Type B pancreatic cell (in vitro differentiated cells): ENCODE data around the gene MEDAG. TPM values are rescaled to one million over a fixed set of nuclear protein-coding genes. Genes with fewer than 3 reads are reported as not detected.

Experiments
- DNase-seq: peaks from one replicate; pipeline ENCODE4 v3.0.0; 2021; ENCODE audit warnings: mixed read lengths; ENCODE audit not compliant: unreplicated experiment; ENCODE audit errors: extremely low spot score
- H3K27ac Mint-ChIP-seq: 2 replicates; pipeline ENCODE4 v1.8.0; 2021; ENCODE audit warnings: mild to moderate bottlenecking, mixed read lengths
- H3K27me3 Mint-ChIP-seq: 2 replicates; pipeline ENCODE4 v1.8.0; 2021; ENCODE audit warnings: mixed read lengths
- H3K36me3 Mint-ChIP-seq: 2 replicates; pipeline ENCODE4 v1.8.0; 2021; ENCODE audit warnings: mixed read lengths
- H3K4me1 Mint-ChIP-seq: one replicate; pipeline ENCODE4 v1.8.0; 2021; ENCODE audit warnings: mixed read lengths; ENCODE audit not compliant: unreplicated experiment
- H3K4me3 Mint-ChIP-seq: 2 replicates; pipeline ENCODE4 v1.8.0; 2021; ENCODE audit warnings: mild to moderate bottlenecking, mixed read lengths
- H3K9me3 Mint-ChIP-seq: 2 replicates; pipeline ENCODE4 v1.8.0; 2021; ENCODE audit warnings: mixed read lengths
- total RNA-seq: library from RNA; stranded (reverse); gene quantifications from 2 replicates; pipeline ENCODE4 v1.2.1, GENCODE V29; 2021; ENCODE audit warnings: low replicate concordance
- TF ChIP-seq, protein P1 (sequence below): fragments of 200-600 bp; sonication (generic); conservative IDR thresholded peaks from 2 replicates; pipeline ENCODE4 v1.5.0; 2021; ENCODE audit warnings: antibody characterized with exemption, mild to moderate bottlenecking

Gene MEDAG
- total RNA-seq, 1 donor from 2014 or later: 0.36 TPM

DNA sequence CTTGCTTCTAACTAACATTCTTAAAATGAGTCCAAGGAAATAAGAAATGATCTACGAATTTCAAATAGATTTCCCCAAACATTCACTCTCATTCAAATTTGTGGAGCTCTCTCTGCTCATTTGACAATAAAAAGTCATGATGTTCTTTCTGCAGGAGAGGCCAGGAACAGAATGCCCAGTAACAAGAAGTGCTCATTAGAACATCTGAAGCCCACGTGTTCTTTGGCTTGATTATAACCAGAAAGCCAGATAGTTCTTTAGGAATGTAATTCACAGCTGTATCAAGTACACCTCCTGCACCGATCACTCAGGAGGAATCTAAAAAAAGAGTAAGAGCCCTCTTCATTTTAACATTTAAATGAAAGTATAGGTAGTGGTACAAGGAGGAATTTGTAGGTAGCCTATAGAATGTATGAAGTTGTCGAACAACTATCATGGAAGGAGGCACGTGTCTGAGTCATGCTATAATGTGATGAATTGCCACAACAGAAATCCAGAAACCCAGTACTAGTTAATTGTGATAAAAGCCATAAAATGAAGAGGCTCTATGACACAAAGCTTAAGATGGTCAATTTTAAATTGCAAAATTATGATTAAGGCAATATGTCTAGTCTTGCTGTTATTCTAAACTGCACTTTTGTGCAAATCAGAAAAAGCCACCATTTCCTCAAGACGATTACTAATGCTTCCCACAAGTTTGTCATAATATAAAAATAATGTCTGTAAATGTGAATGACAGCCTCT is 12.8 kb downstream of the MEDAG start:
- Mint-ChIP-seq H3K4me3 (no peak overlapping the region), H3K36me3 (no peaks in the 10 kb centered on the region), H3K9me3 (no peaks in the 10 kb centered on the region), H3K27ac (no peak overlapping the region), H3K27me3 (peaks cover 45% of the 10 kb centered on the region), H3K4me1 (peaks cover 32% of the 10 kb centered on the region)
- DNase-seq: no peak
- TF ChIP-seq, protein P1, sequence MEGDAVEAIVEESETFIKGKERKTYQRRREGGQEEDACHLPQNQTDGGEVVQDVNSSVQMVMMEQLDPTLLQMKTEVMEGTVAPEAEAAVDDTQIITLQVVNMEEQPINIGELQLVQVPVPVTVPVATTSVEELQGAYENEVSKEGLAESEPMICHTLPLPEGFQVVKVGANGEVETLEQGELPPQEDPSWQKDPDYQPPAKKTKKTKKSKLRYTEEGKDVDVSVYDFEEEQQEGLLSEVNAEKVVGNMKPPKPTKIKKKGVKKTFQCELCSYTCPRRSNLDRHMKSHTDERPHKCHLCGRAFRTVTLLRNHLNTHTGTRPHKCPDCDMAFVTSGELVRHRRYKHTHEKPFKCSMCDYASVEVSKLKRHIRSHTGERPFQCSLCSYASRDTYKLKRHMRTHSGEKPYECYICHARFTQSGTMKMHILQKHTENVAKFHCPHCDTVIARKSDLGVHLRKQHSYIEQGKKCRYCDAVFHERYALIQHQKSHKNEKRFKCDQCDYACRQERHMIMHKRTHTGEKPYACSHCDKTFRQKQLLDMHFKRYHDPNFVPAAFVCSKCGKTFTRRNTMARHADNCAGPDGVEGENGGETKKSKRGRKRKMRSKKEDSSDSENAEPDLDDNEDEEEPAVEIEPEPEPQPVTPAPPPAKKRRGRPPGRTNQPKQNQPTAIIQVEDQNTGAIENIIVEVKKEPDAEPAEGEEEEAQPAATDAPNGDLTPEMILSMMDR: no peak

DNA sequence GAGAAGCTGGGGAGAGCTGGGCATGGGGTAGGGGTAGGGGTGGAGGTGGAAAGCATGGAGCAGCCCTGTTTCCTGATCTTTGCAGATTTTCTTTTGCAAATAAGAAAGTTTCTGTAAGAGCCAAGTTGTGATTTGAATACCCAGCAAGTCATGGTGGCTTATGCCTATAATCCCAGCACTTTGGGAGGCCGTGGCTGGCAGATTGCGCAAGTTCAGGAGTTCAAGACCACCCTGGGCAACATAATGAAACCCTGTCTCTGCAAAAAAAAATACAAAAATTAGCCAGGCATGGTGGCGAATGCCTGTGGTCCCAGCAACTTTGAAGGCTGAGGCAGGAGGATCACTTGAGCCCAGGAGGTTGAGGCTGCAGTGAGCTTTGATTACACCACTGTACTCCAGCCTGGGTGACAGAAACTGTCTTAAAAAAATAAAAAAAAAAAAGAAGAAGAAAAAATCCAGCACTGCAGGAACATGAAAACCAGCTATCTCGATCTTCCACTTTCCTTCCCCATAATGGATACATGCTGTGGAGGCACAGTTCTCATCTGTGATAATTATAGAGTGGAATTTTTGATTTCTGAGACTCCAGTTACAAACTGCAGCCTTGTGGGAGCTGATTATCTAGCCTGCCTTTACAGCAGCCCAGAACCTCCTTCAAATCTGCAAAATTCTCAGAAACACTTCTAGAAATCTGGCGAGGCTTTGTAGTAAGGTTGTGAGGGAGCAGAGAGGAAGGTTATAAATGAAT is 14.3 kb downstream of the MEDAG start:
- Mint-ChIP-seq H3K27me3 (peaks cover 34% of the 10 kb centered on the region), H3K4me1 (peaks cover 27% of the 10 kb centered on the region), H3K36me3 (no peaks in the 10 kb centered on the region), H3K27ac (no peak overlapping the region), H3K4me3 (no peak overlapping the region), H3K9me3 (no peaks in the 10 kb centered on the region)
- TF ChIP-seq, protein P1: no peak
- DNase-seq: no peak

DNA sequence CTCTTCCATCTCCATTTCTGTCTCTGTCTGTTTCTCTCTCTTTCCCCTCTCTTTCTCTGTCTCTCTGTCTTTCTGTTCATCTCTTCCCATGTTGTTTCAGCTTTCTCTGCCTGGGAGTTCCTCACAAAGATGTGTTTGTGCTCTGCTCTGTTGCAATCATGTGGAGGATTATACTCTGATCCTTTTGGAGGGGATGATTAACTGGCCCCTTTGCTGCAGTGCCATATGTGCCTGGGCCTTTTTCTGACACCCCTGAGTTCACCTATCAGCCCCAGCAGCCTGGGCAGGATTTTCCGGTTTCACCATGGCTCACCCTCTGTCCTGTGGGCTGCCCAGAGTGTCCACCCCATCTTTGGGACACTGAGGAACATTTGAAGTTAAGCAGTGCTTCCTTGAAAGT is 17.3 kb downstream of the MEDAG start:
- peaks cover 18% of the 10 kb centered on the region for H3K4me1 Mint-ChIP-seq
- H3K36me3 Mint-ChIP-seq: no peaks in the 10 kb centered on the region
- no peak overlapping the region for H3K27ac Mint-ChIP-seq
- H3K9me3 Mint-ChIP-seq: peaks cover 3% of the 10 kb centered on the region
- TF ChIP-seq, protein P1: no peak
- no peak for DNase-seq
- H3K27me3 Mint-ChIP-seq: peaks cover 11% of the 10 kb centered on the region
- H3K4me3 Mint-ChIP-seq: no peak overlapping the region

DNA sequence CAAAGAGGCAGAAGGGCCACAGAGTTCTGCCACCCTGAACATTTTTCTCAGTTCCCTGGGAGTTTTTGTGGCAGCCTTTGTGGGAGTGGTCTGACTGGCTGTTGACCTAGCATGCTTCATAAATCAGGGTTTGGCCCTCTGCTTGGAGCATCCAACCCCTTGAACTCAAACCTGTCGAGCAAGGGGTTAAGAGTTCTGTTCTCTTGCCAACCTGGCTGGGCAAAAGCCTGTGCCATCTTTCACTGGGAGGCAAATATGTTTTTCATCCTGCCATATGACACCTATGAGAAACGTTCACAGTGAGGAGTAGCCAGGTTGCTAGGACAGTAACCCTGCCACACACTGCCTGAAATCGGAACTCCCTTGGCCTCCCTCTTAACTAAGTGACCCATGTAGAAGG is 18.6 kb downstream of the MEDAG start:
- TF ChIP-seq, protein P1: no peak
- Mint-ChIP-seq H3K4me3 (no peak overlapping the region), H3K36me3 (no peaks in the 10 kb centered on the region), H3K9me3 (peaks cover 3% of the 10 kb centered on the region), H3K27me3 (peaks cover 5% of the 10 kb centered on the region), H3K27ac (no peak overlapping the region), H3K4me1 (peaks cover 12% of the 10 kb centered on the region)
- DNase-seq: no peak

DNA sequence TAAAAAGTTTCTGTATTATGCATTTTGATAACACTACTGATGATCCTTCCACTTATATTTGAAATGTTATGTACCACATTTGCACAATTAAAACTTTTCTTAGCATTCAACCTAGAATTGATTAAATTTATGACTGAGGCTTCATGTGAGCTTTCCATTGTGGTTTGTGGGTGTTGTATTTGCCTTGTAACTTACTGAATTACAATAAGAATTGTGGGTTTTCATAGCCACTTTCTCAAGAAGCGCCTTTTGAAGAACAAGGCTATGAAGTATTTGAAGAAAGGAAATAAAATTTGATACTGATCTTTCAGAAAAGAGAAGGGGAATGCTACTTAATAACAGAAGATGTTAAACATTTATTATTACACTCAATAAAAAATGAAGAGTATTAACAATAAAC is 19.4 kb downstream of the MEDAG start:
- Mint-ChIP-seq H3K4me3 (no peak overlapping the region), H3K4me1 (peaks cover 14% of the 10 kb centered on the region), H3K9me3 (peaks cover 3% of the 10 kb centered on the region), H3K27ac (no peak overlapping the region), H3K36me3 (no peaks in the 10 kb centered on the region), H3K27me3 (peaks cover 5% of the 10 kb centered on the region)
- no peak for DNase-seq
- TF ChIP-seq, protein P1: no peak
